H1 (cell line): ENCODE data around the gene BEST2. TPM values are rescaled to one million over a fixed set of nuclear protein-coding genes. Genes with fewer than 3 reads are reported as not detected.
A peak's percentile ranks its signal among the peaks of the same experiment; 100 is the strongest.

Source experiments
- CTCF ChIA-PET: fragments of 300-600 bp; sonication (Branson Sonifier 250); formaldehyde crosslinking; loops from one replicate; lab custom pipeline; 2021; ENCODE audit not compliant: partially characterized antibody; lab: Charles Lee
- POLR2A ChIA-PET: fragments of 300-600 bp; sonication (Branson Sonifier 250); formaldehyde crosslinking; loops from one replicate; lab custom pipeline; 2021; ENCODE audit warnings: inconsistent platforms; ENCODE audit not compliant: partially characterized antibody; lab: Charles Lee
- DNase-seq, 2 experiments: peaks; one replicate each; pipeline versions ENCODE4 v3.0.0 to v3.0.0-alpha.2; 2010 to 2022; ENCODE audit warnings: low spot score in 2 of 2, low read depth in 1 of 2, mixed read lengths in 1 of 2
- FAIRE-seq: peaks from 2 replicates; lab custom pipeline; 2011; peaks lifted over from hg19 to GRCh38; lab: Jason Lieb, UNC
- H2AFZ ChIP-seq: 2 replicates; pipeline ENCODE4 v1.8.1; 2012; ENCODE audit warnings: low read length, inconsistent platforms
- H2AK5ac ChIP-seq: 2 replicates; pipeline ENCODE4 v1.6.1; 2013; ENCODE audit warnings: low read depth, low read length
- H2BK120ac ChIP-seq: replicated peaks from 2 replicates; pipeline ENCODE3; 2013; ENCODE audit warnings: low read depth, low read length, inconsistent platforms
- H2BK12ac ChIP-seq: 2 replicates; pipeline ENCODE4 v1.6.1; 2013; ENCODE audit warnings: low read depth, low read length
- H2BK15ac ChIP-seq: 2 replicates; pipeline ENCODE4 v1.6.1; 2013; ENCODE audit warnings: low read length
- H2BK20ac ChIP-seq: 2 replicates; pipeline ENCODE4 v1.6.1; 2013; ENCODE audit warnings: low read length
- H2BK5ac ChIP-seq: 2 replicates; pipeline ENCODE4 v1.6.1; 2013; ENCODE audit warnings: low read depth, low read length
- H3K14ac ChIP-seq: 2 replicates; pipeline ENCODE4 v1.6.1; 2013; ENCODE audit warnings: inconsistent platforms; ENCODE audit not compliant: insufficient read length
- H3K18ac ChIP-seq: 2 replicates; pipeline ENCODE4 v1.6.1; 2013; ENCODE audit warnings: low read length; ENCODE audit errors: extremely low read depth
- H3K23ac ChIP-seq: 2 replicates; pipeline ENCODE4 v1.6.1; 2013; ENCODE audit warnings: inconsistent platforms; ENCODE audit not compliant: insufficient read length
- H3K23me2 ChIP-seq: 2 replicates; pipeline ENCODE4 v1.6.1; 2013; ENCODE audit warnings: low read depth, low read length
- H3K27ac ChIP-seq: 2 replicates; pipeline ENCODE4 v1.6.1; 2011; ENCODE audit warnings: low read depth, low read length, inconsistent platforms
- H3K27me3 ChIP-seq, 4 experiments: replicated peaks in 1 of 4; 1 replicate in 1 of 4; 2 replicates in 3 of 4; pipeline versions ENCODE4 v1.6.1 to v1.8.1; 2011 to 2013; ENCODE audit warnings: low read length in 3 of 4, mild to moderate bottlenecking in 3 of 4, inconsistent platforms in 2 of 4, mixed read lengths in 2 of 4, moderate library complexity in 1 of 4; ENCODE audit not compliant: control insufficient read depth in 3 of 4, insufficient read depth in 3 of 4; ENCODE audit errors: extremely low read depth in 1 of 4
- H3K36me3 ChIP-seq, 4 experiments: 2 replicates each; pipeline versions ENCODE4 v1.6.1 to v1.8.1; 2011 to 2013; ENCODE audit warnings: mild to moderate bottlenecking in 4 of 4, low read length in 3 of 4, moderate library complexity in 2 of 4, control low read depth in 1 of 4, inconsistent platforms in 1 of 4; ENCODE audit not compliant: insufficient read depth in 4 of 4, control insufficient read depth in 2 of 4
- H3K4ac ChIP-seq: replicated peaks from 2 replicates; pipeline ENCODE3; 2013; ENCODE audit warnings: low read length, low read depth, mixed read lengths, inconsistent platforms; ENCODE audit not compliant: insufficient read length
- H3K4me1 ChIP-seq, 4 experiments: replicated peaks in 1 of 4; 1 replicate in 1 of 4; 2 replicates in 3 of 4; pipeline versions ENCODE4 v1.6.1 to v1.8.1; 2011 to 2013; ENCODE audit warnings: low read length in 3 of 4, inconsistent platforms in 2 of 4, mixed read lengths in 1 of 4; ENCODE audit not compliant: insufficient read depth in 4 of 4, control insufficient read depth in 3 of 4
- H3K4me2 ChIP-seq, 2 experiments: 2 replicates each; pipeline versions ENCODE4 v1.6.1 to v1.8.1; 2011 to 2013; ENCODE audit warnings: low read depth in 2 of 2, low read length in 2 of 2, control low read depth in 1 of 2, inconsistent platforms in 1 of 2, mild to moderate bottlenecking in 1 of 2; ENCODE audit not compliant: insufficient read depth in 1 of 2
- H3K4me3 ChIP-seq, 4 experiments: fragments of 200-600, 300-600 bp in 1 of 4; sonication (generic), shearing (Covaris generic), sonication (Bioruptor Twin) in 1 of 4; 2 replicates each; pipeline versions ENCODE4 v1.5.1 to v1.8.1; 2011 to 2016; ENCODE audit warnings: low read length in 4 of 4, low read depth in 3 of 4, control low read depth in 2 of 4, inconsistent platforms in 2 of 4, mild to moderate bottlenecking in 2 of 4, mixed read lengths in 1 of 4, moderate library complexity in 1 of 4; ENCODE audit not compliant: insufficient read depth in 2 of 4; ENCODE audit errors: extremely low read depth in 1 of 4
- H3K56ac ChIP-seq: replicated peaks from 2 replicates; pipeline ENCODE3; 2013; ENCODE audit warnings: low read depth, mild to moderate bottlenecking, mixed read lengths, low read length, inconsistent platforms; ENCODE audit not compliant: insufficient read length
- H3K79me1 ChIP-seq: 2 replicates; pipeline ENCODE4 v1.6.1; 2013; ENCODE audit warnings: low read depth, low read length, control low read depth
- H3K79me2 ChIP-seq, 2 experiments: 2 replicates each; pipeline versions ENCODE4 v1.6.1 to v1.8.1; 2012 to 2013; ENCODE audit warnings: low read length in 2 of 2, mild to moderate bottlenecking in 2 of 2, inconsistent platforms in 1 of 2; ENCODE audit not compliant: insufficient read depth in 2 of 2, control insufficient read depth in 1 of 2
- H3K9ac ChIP-seq, 4 experiments: replicated peaks in 1 of 4; 1 replicate in 1 of 4; 2 replicates in 3 of 4; pipeline versions ENCODE4 v1.6.1 to v1.8.1; 2011 to 2013; ENCODE audit warnings: low read depth in 3 of 4, low read length in 3 of 4, control low read depth in 2 of 4, mild to moderate bottlenecking in 2 of 4, moderate library complexity in 2 of 4, inconsistent platforms in 1 of 4; ENCODE audit errors: extremely low read depth in 1 of 4
- H3K9me3 ChIP-seq, 2 experiments: 2 replicates each; pipeline versions ENCODE4 v1.6.1 to v1.8.1; 2012 to 2013; ENCODE audit warnings: mild to moderate bottlenecking in 2 of 2, moderate library complexity in 2 of 2, control low read depth in 1 of 2, inconsistent platforms in 1 of 2, low read depth in 1 of 2, low read length in 1 of 2, mixed read lengths in 1 of 2; ENCODE audit not compliant: insufficient read depth in 2 of 2
- H4K20me1 ChIP-seq, 2 experiments: replicated peaks in 1 of 2; 2 replicates each; pipeline versions ENCODE3 to v1.8.1; 2011 to 2013; ENCODE audit warnings: inconsistent platforms in 2 of 2, low read length in 2 of 2, mild to moderate bottlenecking in 1 of 2; ENCODE audit not compliant: insufficient read depth in 2 of 2, control insufficient read depth in 1 of 2
- H4K5ac ChIP-seq: 2 replicates; pipeline ENCODE4 v1.6.1; 2013; ENCODE audit warnings: low read length, low read depth, mixed read lengths, inconsistent platforms; ENCODE audit not compliant: insufficient read length
- H4K8ac ChIP-seq: 2 replicates; pipeline ENCODE4 v1.8.0; 2013; ENCODE audit warnings: mild to moderate bottlenecking, moderate library complexity, low read length, inconsistent platforms; ENCODE audit not compliant: insufficient read depth; ENCODE audit errors: extremely low read depth
- H4K91ac ChIP-seq: replicated peaks from 2 replicates; pipeline ENCODE3; 2013; ENCODE audit warnings: low read length, mixed read lengths, inconsistent platforms; ENCODE audit not compliant: insufficient read length
- CEBPB ChIP-seq: IDR thresholded peaks from 2 replicates; pipeline ENCODE4 v1.6.1; 2012; ENCODE audit warnings: low read depth, low read length
- JUN ChIP-seq: IDR thresholded peaks from 2 replicates; pipeline ENCODE4 v1.6.1; 2011; ENCODE audit warnings: low read depth, mild to moderate bottlenecking, improper control_type of control experiment, low read length
- KDM4A ChIP-seq: IDR thresholded peaks from one replicate; pipeline ENCODE4 v1.7.1; 2012; ENCODE audit warnings: low read depth, mild to moderate bottlenecking, moderate library complexity, low read length, inconsistent platforms; ENCODE audit not compliant: severe bottlenecking
- NANOG ChIP-seq: IDR thresholded peaks from 2 replicates; pipeline ENCODE4 v1.6.1; 2011; ENCODE audit warnings: low read length, low read depth, mild to moderate bottlenecking, inconsistent platforms; ENCODE audit not compliant: insufficient read depth, poor library complexity, severe bottlenecking
- POLR2AphosphoS5 ChIP-seq: IDR thresholded peaks from 2 replicates; pipeline ENCODE4 v1.6.1; 2011; ENCODE audit warnings: low read depth, low read length
- POU5F1 ChIP-seq: IDR thresholded peaks from 2 replicates; pipeline ENCODE4 v1.6.1; 2011; ENCODE audit warnings: low read depth, mild to moderate bottlenecking, low read length, moderate library complexity
- SAP30 ChIP-seq: fragments of 300-600 bp; sonication (generic); IDR thresholded peaks from 2 replicates; pipeline ENCODE4 v1.7.1; 2012; ENCODE audit warnings: low read length, moderate library complexity, mild to moderate bottlenecking, inconsistent platforms; ENCODE audit not compliant: insufficient read depth, insufficient replicate concordance
- SIX5 ChIP-seq: IDR thresholded peaks from 2 replicates; pipeline ENCODE4 v1.6.1; 2011; ENCODE audit warnings: mild to moderate bottlenecking, low read depth, low read length
- SP4 ChIP-seq: IDR thresholded peaks from 2 replicates; pipeline ENCODE4 v1.6.1; 2012; ENCODE audit warnings: low read length, inconsistent platforms
- TBP ChIP-seq: IDR thresholded peaks from 2 replicates; pipeline ENCODE4 v1.6.1; 2011; ENCODE audit warnings: low read depth, low read length, improper control_type of control experiment
- TEAD4 ChIP-seq: IDR thresholded peaks from 2 replicates; pipeline ENCODE4 v1.6.1; 2012; ENCODE audit warnings: low read depth, low read length, inconsistent platforms, mixed read lengths
- WGBS, 2 experiments: shearing (Covaris generic) in 1 of 2; methylation state at CpG; one replicate each; pipeline versions ENCODE4 v1.1.6 to v1.1.7; 2013 to 2015; ENCODE audit warnings: low lambda C conversion rate in 2 of 2, mixed read lengths in 2 of 2, inconsistent platforms in 1 of 2, low coverage in 1 of 2, missing lambda C conversion rate in 1 of 2; ENCODE audit not compliant: insufficient replicate concordance in 2 of 2, insufficient coverage in 1 of 2, insufficient read length in 1 of 2; ENCODE audit errors: extremely low coverage in 1 of 2, missing lambda C conversion rate in 1 of 2; 5-methylcytosine and 5-hydroxymethylcytosine counted together
- polyA plus RNA-seq, 7 experiments: library from polyadenylated mRNA; depleted of rRNA in 3 of 7; stranded (reverse) in 5 of 7; unstranded in 2 of 7; fragments of >200 nt in 5 of 7; fragments of 200-250 nt in 2 of 7; gene quantifications; 1 replicate in 5 of 7; 2 replicates in 1 of 7; 4 replicates in 1 of 7; pipeline versions ENCODE4 v1.2.1 to v1.2.3, GENCODE V29; 2011 to 2013; ENCODE audit warnings: missing spikeins in 2 of 7, mixed read lengths in 2 of 7
- total RNA-seq: library from RNA; stranded (reverse); fragmentation: NEBNext Ultra II Directional; extraction: Animal tissue kit (Norgen Biotek cat#: 25700); gene quantifications from 2 replicates; pipeline ENCODE4 v1.2.1, GENCODE V29; 2021

The BEST2 gene
- total and polyA plus RNA-seq, 2 of the 8 experiments (the other 6 are each of a cell fraction or from before 2014, with no cell fraction given) = 4.6 to 7.3 TPM

DNA sequence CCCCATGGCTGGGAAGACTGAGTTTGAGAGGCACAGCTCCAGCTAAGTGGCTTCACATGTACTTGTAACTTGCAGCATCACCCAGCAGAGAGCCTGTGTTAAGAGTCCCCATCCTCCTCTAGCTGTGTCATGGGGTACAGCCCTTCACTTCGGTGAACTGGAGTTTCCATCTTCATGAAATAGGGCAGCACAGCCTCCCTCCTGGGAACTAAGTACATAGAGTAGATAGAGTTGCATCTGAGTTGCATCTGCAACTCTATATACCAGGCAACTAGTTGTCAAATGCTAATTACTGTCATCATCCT is 48.8 kb downstream of the BEST2 start:
- POLR2A ChIA-PET = interaction anchor here (0.6 to 15.2 kb wide), 10 partner anchors 9 to 104 kb away, joined by 3 to 317 read pairs (median 4); partner anchors contain the start of genes FBXW9, HOOK2, JUNB and TRIR
- Histone ChIP-seq H3K14ac (no peak overlapping the region), H3K4ac (no peak overlapping the region), H3K36me3 (peaks cover 8 to 19% (median 14%) of the 10 kb centered on the region in 4 experiments; a peak in 7 of 8 replicates), H2BK5ac (no peak overlapping the region), H3K79me2 (peaks cover 0 to 12% of the 10 kb centered on the region in 2 experiments; a peak in 2 of 4 replicates), H3K56ac (no peak overlapping the region), H2AK5ac (peak overlapping the region; percentile 45; the same call in 1 of the 2 replicates), H3K18ac (no peak overlapping the region), H2BK15ac (no peak overlapping the region), H3K27me3 (peaks cover 0 to 4% (median under 1%) of the 10 kb centered on the region in 4 experiments; a peak in 2 of 7 replicates), H2BK12ac (no peak overlapping the region), H3K4me3 (peak overlapping the region; percentile 85 to 98 (median 97); a peak in 7 of 8 replicates), H3K79me1 (peaks cover 7% of the 10 kb centered on the region), H3K9ac (peak overlapping the region in 2 of 4 experiments; percentile 81 to 84; a peak in 2 of 7 replicates), H3K4me2 (peak overlapping the region; percentile 91 to 92), H3K23me2 (peaks cover 14% of the 10 kb centered on the region; the same call in 1 of the 2 replicates), H2BK20ac (no peak overlapping the region), H3K27ac (no peak overlapping the region), H4K8ac (no peak overlapping the region), H2AFZ (no peak overlapping the region), H3K9me3 (no peaks in the 10 kb centered on the region), H4K91ac (no peak overlapping the region), H2BK120ac (no peak overlapping the region), H4K5ac (no peak overlapping the region), H3K4me1 (peaks cover 5 to 23% (median 11%) of the 10 kb centered on the region in 4 experiments; a peak in 6 of 7 replicates), H4K20me1 (peaks cover 0 to 6% of the 10 kb centered on the region in 2 experiments), H3K23ac (no peak overlapping the region)
- WGBS, 2 experiments = 93% methylated on average over 1 of the region's 1 CpG; no CpG with 5 or more reads in 1 of the 2 experiments
- FAIRE-seq (no peak), DNase-seq (no peak)
- TF ChIP-seq CEBPB (no peak), SAP30 (no peak), POU5F1 (no peak), SIX5 (no peak), KDM4A (no peak), TEAD4 (no peak), POLR2AphosphoS5 (no peak), NANOG (no peak), TBP (no peak), JUN (no peak), SP4 (no peak)
- CTCF ChIA-PET = interaction anchor here (0.8 to 17.9 kb wide), 9 partner anchors 11 to 165 kb away, joined by 3 to 288 read pairs (median 4); no protein-coding TSS in a partner anchor
